MM.1S (cell line): ENCODE results near the gene RNF212.
"Not testable (repeated sequence)": the region's sequence is repeated elsewhere in the genome, so short reads cannot be mapped to it uniquely, and the experiment has no call there.

Source experiments
- DNase-seq: peaks from one replicate; pipeline ENCODE4 v3.0.0-alpha.2; 2015
- H2AFZ ChIP-seq: fragments of 300-600 bp; sonication (generic); 2 replicates; pipeline ENCODE4 v1.6.0; 2016; ENCODE audit warnings: antibody characterized with exemption, low read length
- H3F3A ChIP-seq: fragments of 300-600 bp; sonication (generic); 2 replicates; pipeline ENCODE4 v1.6.1; 2016; ENCODE audit warnings: mild to moderate bottlenecking, antibody characterized with exemption, low read length, moderate library complexity, mixed read lengths; ENCODE audit not compliant: insufficient read depth
- H3K27ac ChIP-seq: fragments of 300-600 bp; sonication (generic); 2 replicates; pipeline ENCODE4 v1.5.1; 2016; ENCODE audit warnings: mild to moderate bottlenecking, low read length
- H3K27me3 ChIP-seq: fragments of 300-600 bp; sonication (generic); replicated peaks from 2 replicates; pipeline ENCODE4 v1.6.0; 2016; ENCODE audit warnings: low read length; ENCODE audit not compliant: insufficient read depth
- H3K36me3 ChIP-seq: fragments of 300-600 bp; sonication (generic); replicated peaks from 2 replicates; pipeline ENCODE4 v1.6.1; 2016; ENCODE audit warnings: mild to moderate bottlenecking, low read length, mixed read lengths; ENCODE audit not compliant: insufficient read depth
- H3K4me1 ChIP-seq: fragments of 300-600 bp; sonication (generic); 2 replicates; pipeline ENCODE4 v1.6.1; 2016; ENCODE audit warnings: low read length, mixed read lengths
- H3K4me2 ChIP-seq: fragments of 300-600 bp; sonication (generic); 2 replicates; pipeline ENCODE4 v1.6.0; 2016; ENCODE audit warnings: low read depth, low read length
- H3K4me3 ChIP-seq: fragments of 300-600 bp; sonication (generic); 2 replicates; pipeline ENCODE4 v1.5.1; 2016; ENCODE audit warnings: low read length, mixed read lengths
- H3K79me2 ChIP-seq: fragments of 300-600 bp; sonication (generic); 2 replicates; pipeline ENCODE4 v1.6.1; 2016; ENCODE audit warnings: mixed run types, low read length, mixed read lengths
- H3K9ac ChIP-seq: fragments of 300-600 bp; sonication (generic); 2 replicates; pipeline ENCODE4 v1.6.1; 2016; ENCODE audit warnings: low read length, mixed read lengths
- H3K9me2 ChIP-seq: fragments of 300-600 bp; sonication (generic); replicated peaks from 2 replicates; pipeline ENCODE4 v1.6.1; 2016; ENCODE audit warnings: mild to moderate bottlenecking, low read length, mixed read lengths; ENCODE audit not compliant: insufficient read depth
- H3K9me3 ChIP-seq: fragments of 300-600 bp; sonication (generic); replicated peaks from 2 replicates; pipeline ENCODE4 v1.6.1; 2016; ENCODE audit warnings: mild to moderate bottlenecking, low read length, mixed read lengths; ENCODE audit not compliant: insufficient read depth
- H4K20me1 ChIP-seq: fragments of 300-600 bp; sonication (generic); 2 replicates; pipeline ENCODE4 v1.6.1; 2016; ENCODE audit warnings: mild to moderate bottlenecking, low read length, moderate library complexity, mixed read lengths; ENCODE audit not compliant: insufficient read depth
- EZH2 ChIP-seq: fragments of 300-600 bp; sonication (generic); optimal IDR thresholded peaks from 2 replicates; pipeline ENCODE3; 2017; ENCODE audit warnings: low read depth, mild to moderate bottlenecking, antibody characterized with exemption, low read length, mixed read lengths
- EZH2phosphoT487 ChIP-seq: fragments of 300-600 bp; sonication (generic); IDR thresholded peaks from 2 replicates; pipeline ENCODE4 v1.6.1; 2018; ENCODE audit warnings: antibody characterized with exemption, low read length
- TF ChIP-seq, protein P1 (sequence below): fragments of 300-600 bp; sonication (generic); IDR thresholded peaks from 2 replicates; pipeline ENCODE4 v1.5.1; 2016; ENCODE audit warnings: antibody characterized with exemption, low read length, mixed read lengths

Gene RNF212

DNA sequence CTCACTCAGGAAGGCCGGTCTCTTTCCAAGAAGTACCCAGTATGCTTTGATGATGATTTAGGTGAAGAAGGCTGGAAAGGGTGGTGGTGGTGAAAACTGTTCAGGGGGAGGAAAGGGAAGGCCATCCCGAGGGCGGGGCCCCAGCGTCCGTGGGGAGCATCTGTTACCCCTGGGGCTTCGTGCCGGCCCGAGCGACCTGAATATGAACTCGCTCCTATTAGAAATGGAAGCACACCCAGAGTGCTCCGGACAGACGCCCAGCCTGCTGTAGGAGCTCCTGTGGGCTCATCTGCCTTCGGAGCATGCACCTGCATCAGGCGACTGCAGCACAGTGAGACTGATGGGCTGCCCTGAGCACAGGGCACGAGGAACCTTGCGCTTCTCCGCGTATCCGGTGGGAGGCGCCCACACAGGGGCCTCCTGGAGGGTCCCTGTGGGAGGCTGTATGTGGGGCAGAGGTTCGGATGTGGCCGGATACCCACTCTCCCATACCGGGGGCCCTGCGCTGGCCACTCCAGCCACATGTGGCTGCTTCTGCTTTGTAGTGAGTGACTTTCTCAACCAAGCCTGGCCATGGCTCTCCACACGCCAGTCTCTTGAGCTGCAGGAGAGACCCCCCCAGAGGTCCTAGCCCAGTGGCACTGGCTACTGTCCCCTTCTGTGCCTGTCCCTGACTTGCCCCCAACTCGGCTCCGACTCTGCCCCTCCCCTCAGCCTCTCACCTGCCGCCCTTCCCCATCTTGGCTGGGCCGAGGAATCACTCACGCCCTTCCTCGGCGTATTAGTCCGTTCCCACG is 65.2 kb downstream of the RNF212 start:
- no peak for DNase-seq
- Histone ChIP-seq H3K36me3 (no peaks in the 10 kb centered on the region), H3K9me3 (no peaks in the 10 kb centered on the region), H3K9me2 (no peaks in the 10 kb centered on the region), H3K79me2 (no peaks in the 10 kb centered on the region), H3K4me1 (no peaks in the 10 kb centered on the region), H3K27ac (no peak overlapping the region), H2AFZ (0 out of 2 replicates have a peak overlapping the region, but pooled peaks have one; percentile 16), H3K9ac (no peak overlapping the region), H3K27me3 (0 out of 2 replicates have a peak, but pooled peaks cover 5% of the 10 kb centered on the region), H4K20me1 (no peaks in the 10 kb centered on the region), H3F3A (no peaks in the 10 kb centered on the region), H3K4me2 (peak overlapping the region; percentile 52; the same call in 1 of the 2 replicates), H3K4me3 (peak overlapping the region; percentile 47)
- TF ChIP-seq, protein P1, sequence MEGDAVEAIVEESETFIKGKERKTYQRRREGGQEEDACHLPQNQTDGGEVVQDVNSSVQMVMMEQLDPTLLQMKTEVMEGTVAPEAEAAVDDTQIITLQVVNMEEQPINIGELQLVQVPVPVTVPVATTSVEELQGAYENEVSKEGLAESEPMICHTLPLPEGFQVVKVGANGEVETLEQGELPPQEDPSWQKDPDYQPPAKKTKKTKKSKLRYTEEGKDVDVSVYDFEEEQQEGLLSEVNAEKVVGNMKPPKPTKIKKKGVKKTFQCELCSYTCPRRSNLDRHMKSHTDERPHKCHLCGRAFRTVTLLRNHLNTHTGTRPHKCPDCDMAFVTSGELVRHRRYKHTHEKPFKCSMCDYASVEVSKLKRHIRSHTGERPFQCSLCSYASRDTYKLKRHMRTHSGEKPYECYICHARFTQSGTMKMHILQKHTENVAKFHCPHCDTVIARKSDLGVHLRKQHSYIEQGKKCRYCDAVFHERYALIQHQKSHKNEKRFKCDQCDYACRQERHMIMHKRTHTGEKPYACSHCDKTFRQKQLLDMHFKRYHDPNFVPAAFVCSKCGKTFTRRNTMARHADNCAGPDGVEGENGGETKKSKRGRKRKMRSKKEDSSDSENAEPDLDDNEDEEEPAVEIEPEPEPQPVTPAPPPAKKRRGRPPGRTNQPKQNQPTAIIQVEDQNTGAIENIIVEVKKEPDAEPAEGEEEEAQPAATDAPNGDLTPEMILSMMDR, result no peak
- no peak for TF ChIP-seq EZH2
- TF ChIP-seq EZH2phosphoT487, result no peak

- Histone ChIP-seq H4K20me1 (no peaks in the 10 kb centered on the region), H3K4me3 (peak overlapping the region; percentile 47), H3K27me3 (no peaks in the 10 kb centered on the region), H3K79me2 (no peaks in the 10 kb centered on the region), H3F3A (no peaks in the 10 kb centered on the region), H3K9me3 (no peaks in the 10 kb centered on the region), H2AFZ (0 out of 2 replicates have a peak overlapping the region, but pooled peaks have one; percentile 16), H3K9me2 (no peaks in the 10 kb centered on the region), H3K9ac (no peak overlapping the region), H3K27ac (no peak overlapping the region), H3K4me1 (no peaks in the 10 kb centered on the region), H3K36me3 (no peaks in the 10 kb centered on the region), H3K4me2 (peak overlapping the region; percentile 52; the same call in 1 of the 2 replicates)
- TF ChIP-seq EZH2 (no peak), EZH2phosphoT487 (no peak)
- TF ChIP-seq, protein P1, result no peak
- DNase-seq, result no peak
Measured at GRCh38 chr4:1047106-1047975, 66.0 kb downstream of the RNF212 start.

DNA sequence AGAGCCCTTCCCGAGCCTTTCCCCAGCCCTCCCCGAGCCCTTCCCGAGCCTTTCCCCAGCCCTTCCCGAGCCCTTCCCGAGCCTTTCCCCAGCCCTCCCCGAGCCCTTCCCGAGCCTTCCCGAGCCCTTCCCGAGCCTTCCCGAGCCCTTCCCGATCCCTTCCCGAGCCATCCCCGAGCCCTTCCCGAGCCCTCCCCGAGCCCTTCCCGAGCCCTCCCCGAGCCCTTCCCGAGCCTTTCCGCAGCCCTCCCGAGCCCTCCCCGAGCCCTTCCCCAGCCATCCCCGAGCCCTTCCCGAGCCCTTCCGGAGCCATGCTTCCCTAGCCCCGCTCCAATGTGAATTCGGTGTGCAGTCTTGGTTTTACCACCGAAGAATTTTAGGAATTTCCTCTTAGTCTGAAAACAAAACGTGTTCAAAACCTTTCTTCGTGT is 66.8 kb downstream of the RNF212 start:
- H2AFZ ChIP-seq, DNase-seq, H3F3A ChIP-seq, H3K4me2 ChIP-seq, H4K20me1 ChIP-seq, H3K4me1 ChIP-seq, H3K9me3 ChIP-seq, H3K36me3 ChIP-seq, H3K9me2 ChIP-seq, H3K4me3 ChIP-seq, H3K9ac ChIP-seq, H3K27me3 ChIP-seq, H3K27ac ChIP-seq, H3K79me2 ChIP-seq: not testable (repeated sequence)
